Small intestine (tissue), 7 donors: Measurements from ENCODE around the gene LIN9. TPM values are rescaled to one million over a fixed set of nuclear protein-coding genes. Genes with fewer than 3 reads are reported as not detected.

Experiments
- DNase-seq, 2 donors: peaks; one replicate each; pipeline versions ENCODE4 v3.0.0 to v3.0.0-alpha.2; 2013
- FAIRE-seq: peaks from 2 replicates; lab custom pipeline; 2012; peaks lifted over from hg19 to GRCh38; lab: Jason Lieb, UNC
- H3K27ac ChIP-seq, 3 donors: one replicate each; pipeline ENCODE4 v1.5.1; 2013; ENCODE audit warnings: low read length in 2 of 3, mild to moderate bottlenecking in 2 of 3, control low read depth in 1 of 3, inconsistent platforms in 1 of 3, low read depth in 1 of 3, moderate library complexity in 1 of 3
- H3K27me3 ChIP-seq, 3 donors: one replicate each; pipeline ENCODE4 v1.6.1; 2013; ENCODE audit warnings: low read length in 3 of 3, inconsistent platforms in 1 of 3; ENCODE audit not compliant: control insufficient read depth in 3 of 3, insufficient read depth in 3 of 3
- H3K36me3 ChIP-seq, 3 donors: one replicate each; pipeline ENCODE4 v1.6.1; 2013; ENCODE audit warnings: low read length in 3 of 3, inconsistent platforms in 1 of 3, low read depth in 1 of 3, mild to moderate bottlenecking in 1 of 3, moderate library complexity in 1 of 3; ENCODE audit not compliant: control insufficient read depth in 3 of 3, insufficient read depth in 2 of 3
- H3K4me1 ChIP-seq, 3 donors: one replicate each; pipeline ENCODE4 v1.6.1; 2013; ENCODE audit warnings: low read length in 2 of 3, inconsistent platforms in 1 of 3, low read depth in 1 of 3, mild to moderate bottlenecking in 1 of 3, moderate library complexity in 1 of 3; ENCODE audit not compliant: control insufficient read depth in 3 of 3, insufficient read depth in 2 of 3
- H3K4me3 ChIP-seq, 3 donors: one replicate each; pipeline ENCODE4 v1.5.1; 2013; ENCODE audit warnings: low read length in 3 of 3, control low read depth in 1 of 3, inconsistent platforms in 1 of 3, low read depth in 1 of 3, mild to moderate bottlenecking in 1 of 3, moderate library complexity in 1 of 3
- H3K9me3 ChIP-seq, 2 donors: one replicate each; pipeline ENCODE4 v1.6.1; 2013; ENCODE audit warnings: low read depth in 1 of 2, low read length in 1 of 2; ENCODE audit not compliant: control insufficient read depth in 2 of 2, insufficient read depth in 1 of 2
- WGBS, 3 donors: extraction: QIAGEN DNeasy Blood & Tissue Kit; methylation state at CpG; one replicate each; pipeline ENCODE4 v1.1.7; 2013; 5-methylcytosine and 5-hydroxymethylcytosine counted together
- polyA plus RNA-seq, 4 donors: library from polyadenylated mRNA; stranded (reverse) in 3 of 4; unstranded in 1 of 4; fragments of 200-250 nt in 3 of 4; fragments of 120-200 nt in 1 of 4; gene quantifications; one replicate each; pipeline versions ENCODE4 v1.2.1 to v1.2.3, GENCODE V29; 2013
- donor health status: healthy with polysubstance abuse.
- donor health status: control.
- donor health status: control.
- donor health status: Bipolar disorder and iron deficiency.
- donor health status: healthy.

LIN9 gene
- polyA plus RNA-seq, 4 donors, result 1.8 to 5.5 (median 3.7) TPM

GRCh38 chr1:226201029-226201593 lies 107.9 kb downstream of the LIN9 start:
- no peaks in the 10 kb centered on the region for H3K4me1 ChIP-seq
- no peak for DNase-seq
- H3K36me3 ChIP-seq, result no peaks in the 10 kb centered on the region
- H3K27ac ChIP-seq, result no peak overlapping the region
- no peak for FAIRE-seq
- 50 to 56% (median 53%) methylated on average over 5 of the region's 5 CpGs for WGBS, 3 donors
- no peaks in the 10 kb centered on the region for H3K27me3 ChIP-seq
- H3K4me3 ChIP-seq, result no peak overlapping the region
- no peaks in the 10 kb centered on the region for H3K9me3 ChIP-seq

- H3K27me3 ChIP-seq, result no peaks in the 10 kb centered on the region
- H3K4me1 ChIP-seq, result no peaks in the 10 kb centered on the region
- FAIRE-seq (no peak), DNase-seq (no peak)
- H3K27ac ChIP-seq, result no peak overlapping the region
- WGBS, 3 donors, result 56 to 73% (median 72%) methylated on average over 2 of the region's 2 CpGs
- H3K4me3 ChIP-seq, result no peak overlapping the region
- no peaks in the 10 kb centered on the region for H3K9me3 ChIP-seq
- no peaks in the 10 kb centered on the region for H3K36me3 ChIP-seq
Observed at GRCh38 chr1:226199971-226200370, 109.0 kb downstream of the LIN9 start.

GRCh38 chr1:226195144-226195543 lies 113.8 kb downstream of the LIN9 start:
- no peak for DNase-seq
- H3K36me3 ChIP-seq, result no peaks in the 10 kb centered on the region
- no peaks in the 10 kb centered on the region for H3K4me1 ChIP-seq
- H3K9me3 ChIP-seq, result no peaks in the 10 kb centered on the region
- H3K4me3 ChIP-seq, result no peak overlapping the region
- FAIRE-seq, result no peak
- H3K27me3 ChIP-seq, result no peaks in the 10 kb centered on the region
- H3K27ac ChIP-seq, result no peak overlapping the region
- WGBS, 3 donors, result 83 to 89% (median 83%) methylated on average over 1 of the region's 1 CpG

GRCh38 chr1:226187380-226187779 lies 121.6 kb downstream of the LIN9 start:
- H3K27me3 ChIP-seq, result no peaks in the 10 kb centered on the region
- H3K4me1 ChIP-seq, result peaks cover 0 to 3% (median 3%) of the 10 kb centered on the region in 3 donors
- H3K9me3 ChIP-seq, result no peaks in the 10 kb centered on the region
- FAIRE-seq, result no peak
- WGBS, 3 donors, result 86 to 89% (median 86%) methylated on average over 7 of the region's 7 CpGs
- H3K27ac ChIP-seq, result peak overlapping the region in 1 of 3 donors; percentile 87
- peak overlapping the region in 2 of 3 donors; percentile 94 to 96 for H3K4me3 ChIP-seq
- DNase-seq, result no peak
- peaks cover 0 to 8% (median 2%) of the 10 kb centered on the region in 3 donors for H3K36me3 ChIP-seq

GRCh38 chr1:226187019-226187322 lies 122.0 kb downstream of the LIN9 start:
- peak overlapping the region; percentile 94 to 96 (median 94) for H3K4me3 ChIP-seq
- DNase-seq, result no peak
- H3K27ac ChIP-seq, result peak overlapping the region; percentile 87 to 99 (median 93)
- H3K9me3 ChIP-seq, result no peaks in the 10 kb centered on the region
- H3K27me3 ChIP-seq, result no peaks in the 10 kb centered on the region
- FAIRE-seq, result no peak
- WGBS, 3 donors, result 9 to 12% (median 12%) methylated on average over 10 of the region's 10 CpGs
- peaks cover 0 to 12% (median 2%) of the 10 kb centered on the region in 3 donors for H3K36me3 ChIP-seq
- H3K4me1 ChIP-seq, result peaks cover under 1 to 7% (median 6%) of the 10 kb centered on the region in 3 donors

GRCh38 chr1:226186124-226187018 lies 122.6 kb downstream of the LIN9 start, which contains the start of gene ACBD3:
ACBD3 (minus strand) TSS chr1:226186741; CDS start chr1:226186675, 66 bp downstream.
- peak within 1 kb of the TSS; percentile 94 to 96 (median 94) for H3K4me3 ChIP-seq
- no peak for FAIRE-seq
- H3K4me1 ChIP-seq, result peaks cover 2 to 9% (median 7%) of the 10 kb centered on the region in 3 donors
- H3K27ac ChIP-seq, result peak within 1 kb of the TSS; percentile 87 to 99 (median 93)
- 0 to 1% (median 1%) methylated on average over 56 to 75 of the region's 75 CpGs for WGBS, 3 donors
- peaks cover 0 to 15% (median 2%) of the 10 kb centered on the region in 3 donors for H3K36me3 ChIP-seq
- H3K27me3 ChIP-seq, result no peaks in the 10 kb centered on the region
- peak; percentile 87 to 96 for DNase-seq
- H3K9me3 ChIP-seq, result no peaks in the 10 kb centered on the region

- no peaks in the 10 kb centered on the region for H3K27me3 ChIP-seq
- no peaks in the 10 kb centered on the region for H3K9me3 ChIP-seq
- WGBS, 3 donors, result 12 to 21% (median 13%) methylated on average over 14 of the region's 14 CpGs
- peak overlapping the region; percentile 94 to 96 (median 94) for H3K4me3 ChIP-seq
- no peak for FAIRE-seq
- H3K27ac ChIP-seq, result peak overlapping the region; percentile 87 to 99 (median 93)
- peaks cover 0 to 17% (median 2%) of the 10 kb centered on the region in 3 donors for H3K36me3 ChIP-seq
- H3K4me1 ChIP-seq, result peaks cover 2 to 9% (median 7%) of the 10 kb centered on the region in 3 donors
- DNase-seq, result peak; percentile 26 to 29
Observed at GRCh38 chr1:226185141-226186036, 123.6 kb downstream of the LIN9 start.
